DMS79 treated with DMSO at 0.1 percent for 48 hours (cell line): Measurements from ENCODE around the gene CCR7.
"Not testable (repeated sequence)": the region's sequence is repeated elsewhere in the genome, so short reads cannot be mapped to it uniquely, and the experiment has no call there.

Experiments used
- DNase-seq: peaks from one replicate; lab custom pipeline; 2025; lab: John Stamatoyannopoulos, UW

Gene CCR7

DNA sequence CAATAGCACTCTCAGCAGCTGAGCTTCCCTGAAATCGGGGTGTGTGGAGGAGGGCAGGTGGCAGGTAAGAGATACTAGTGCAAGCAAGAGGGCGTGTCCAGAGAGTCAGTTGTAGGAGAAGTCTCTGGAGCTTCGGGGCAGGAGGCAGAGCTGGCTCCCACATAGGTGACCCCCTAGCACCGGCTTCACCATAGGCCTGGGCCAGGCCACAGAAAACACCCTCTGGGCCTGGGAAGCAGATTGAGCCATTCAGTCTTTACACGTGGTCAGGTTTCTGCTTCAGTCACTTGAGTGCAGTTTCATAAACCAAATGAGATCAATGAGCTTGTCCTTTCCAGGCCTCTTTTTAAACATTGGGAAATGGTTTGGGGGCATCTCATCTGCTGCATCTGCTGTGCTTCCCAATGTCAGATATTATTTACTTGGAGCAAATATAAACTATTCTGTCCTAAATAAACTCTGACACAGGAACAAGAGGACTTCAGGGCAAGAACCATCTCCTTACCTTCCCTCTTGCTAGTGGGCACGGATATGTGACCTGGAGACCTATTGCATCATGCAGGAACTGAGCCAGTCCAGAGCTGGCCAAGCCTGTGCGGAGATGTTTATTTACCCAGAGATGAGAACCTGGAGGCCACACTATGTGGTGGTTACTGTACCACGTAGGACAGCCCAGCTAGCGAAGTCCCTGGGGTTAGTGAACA lies 16.1 kb downstream of the CCR7 start:
- peak; percentile 96 for DNase-seq

- DNase-seq = no peak
Measured at GRCh38 chr17:40548491-40548981, 16.7 kb downstream of the CCR7 start.

DNA sequence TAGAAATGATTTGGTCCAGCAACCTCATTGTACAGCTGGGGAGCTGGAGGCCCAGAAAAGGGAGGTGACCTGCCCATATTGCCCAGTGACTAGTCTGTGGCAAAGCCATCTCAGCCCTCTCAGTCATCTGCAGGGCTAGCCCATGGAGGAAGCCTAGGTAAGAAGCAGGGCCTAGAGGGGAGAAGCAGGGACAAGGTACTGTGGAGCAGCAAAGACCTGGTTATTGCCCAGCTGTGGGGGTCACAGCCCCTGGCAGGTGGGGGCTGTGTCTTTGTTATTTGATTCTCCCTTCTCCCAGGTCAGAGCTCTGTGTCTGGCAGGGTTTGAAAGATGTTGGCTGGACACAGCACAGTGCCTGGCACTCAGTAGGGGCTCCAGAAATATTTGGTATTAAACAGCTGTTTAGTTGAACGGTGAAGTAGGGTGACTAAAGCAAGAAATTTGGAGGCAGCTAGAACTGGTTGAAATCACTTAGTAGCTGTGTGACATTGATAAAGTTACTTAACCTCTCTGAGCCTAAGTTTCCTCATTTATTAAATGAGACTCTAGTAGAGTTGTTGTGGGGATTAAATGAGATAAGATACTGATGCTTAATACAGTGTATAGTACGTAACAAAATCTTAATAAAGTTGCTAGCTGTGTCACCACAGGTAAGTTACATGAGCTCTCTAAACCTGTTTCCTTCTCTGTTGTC lies 17.3 kb downstream of the CCR7 start:
- no peak for DNase-seq

- DNase-seq = peak; percentile 96
Measured at GRCh38 chr17:40547079-40547784, 18.0 kb downstream of the CCR7 start.

GRCh38 chr17:40546497-40546896 lies 18.8 kb downstream of the CCR7 start:
- DNase-seq = not testable (repeated sequence)

GRCh38 chr17:40545660-40546059 lies 19.6 kb downstream of the CCR7 start:
- no peak for DNase-seq

GRCh38 chr17:40542558-40543411 lies 22.5 kb downstream of the CCR7 start:
- no peak for DNase-seq

DNA sequence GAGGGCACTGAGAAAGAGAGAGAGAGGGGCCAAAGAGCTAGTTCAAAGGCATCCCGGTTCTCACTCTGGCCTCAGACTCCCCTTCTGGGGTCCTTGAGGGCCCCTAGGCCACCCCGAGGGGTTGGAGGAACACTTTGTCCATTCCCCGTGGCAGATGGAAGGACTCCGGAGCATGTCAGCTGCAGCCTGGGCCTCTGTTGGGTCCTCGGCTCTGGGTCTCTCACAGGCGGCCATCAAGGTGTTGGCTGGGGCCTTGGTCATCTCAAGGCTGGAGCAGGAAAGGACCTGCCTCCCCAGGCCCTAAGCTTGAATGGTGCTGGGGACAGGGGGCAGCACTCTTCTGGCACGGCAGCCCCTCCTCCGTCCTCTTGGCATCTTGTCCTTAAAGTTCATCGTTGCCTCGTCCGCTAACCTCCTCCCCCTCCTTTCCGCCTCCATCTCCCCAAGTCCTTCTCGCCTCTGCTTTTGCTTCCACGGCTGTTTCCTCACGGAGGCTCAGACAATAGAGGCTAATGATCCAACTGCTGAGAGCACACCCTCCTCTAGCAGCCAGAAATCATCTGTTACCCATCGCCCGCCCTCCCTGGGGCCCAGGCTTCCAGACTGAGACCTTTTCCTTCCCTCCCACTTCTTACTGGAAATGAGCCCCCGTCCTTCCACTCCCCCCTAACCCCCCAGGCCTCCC lies 23.3 kb downstream of the CCR7 start:
- DNase-seq = no peak

- DNase-seq = no peak
Measured at GRCh38 chr17:40541060-40541872, 24.0 kb downstream of the CCR7 start.

- no peak for DNase-seq
Measured at GRCh38 chr17:40540448-40540847, 24.8 kb downstream of the CCR7 start.

DNA sequence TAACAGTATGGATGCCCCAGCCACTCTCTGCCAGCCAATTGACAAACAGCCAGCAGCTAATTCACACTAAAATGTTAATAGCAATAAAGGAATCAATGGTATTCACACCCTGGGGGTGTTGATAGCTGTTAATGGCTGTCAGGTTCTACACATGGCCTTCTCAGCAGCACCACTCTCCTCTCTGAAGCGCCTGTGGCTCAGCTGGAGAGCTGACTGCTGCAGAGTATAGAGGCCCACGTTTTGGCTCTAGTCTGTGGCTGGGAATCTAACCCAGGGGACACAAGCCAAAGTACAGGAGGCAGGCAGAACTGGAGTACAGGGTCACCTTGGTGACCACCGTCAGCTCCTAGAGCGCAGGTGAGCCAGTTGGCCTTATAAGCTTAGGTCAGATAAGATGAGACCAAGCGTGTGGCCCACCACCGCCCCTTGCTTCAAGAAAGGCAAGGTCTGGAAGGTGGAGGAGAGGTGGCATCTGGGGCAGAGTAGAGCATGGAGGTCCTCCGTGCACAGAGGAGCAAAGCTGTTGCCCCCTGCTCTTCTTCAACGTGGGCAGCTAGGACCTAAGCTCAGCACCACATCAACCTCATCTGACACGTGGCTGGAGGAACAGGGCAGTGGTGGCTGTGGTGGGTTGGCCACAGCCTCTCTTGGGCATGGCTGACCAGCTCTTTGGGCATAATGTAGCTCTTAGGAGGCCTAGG lies 25.4 kb downstream of the CCR7 start:
- DNase-seq = no peak

DNA sequence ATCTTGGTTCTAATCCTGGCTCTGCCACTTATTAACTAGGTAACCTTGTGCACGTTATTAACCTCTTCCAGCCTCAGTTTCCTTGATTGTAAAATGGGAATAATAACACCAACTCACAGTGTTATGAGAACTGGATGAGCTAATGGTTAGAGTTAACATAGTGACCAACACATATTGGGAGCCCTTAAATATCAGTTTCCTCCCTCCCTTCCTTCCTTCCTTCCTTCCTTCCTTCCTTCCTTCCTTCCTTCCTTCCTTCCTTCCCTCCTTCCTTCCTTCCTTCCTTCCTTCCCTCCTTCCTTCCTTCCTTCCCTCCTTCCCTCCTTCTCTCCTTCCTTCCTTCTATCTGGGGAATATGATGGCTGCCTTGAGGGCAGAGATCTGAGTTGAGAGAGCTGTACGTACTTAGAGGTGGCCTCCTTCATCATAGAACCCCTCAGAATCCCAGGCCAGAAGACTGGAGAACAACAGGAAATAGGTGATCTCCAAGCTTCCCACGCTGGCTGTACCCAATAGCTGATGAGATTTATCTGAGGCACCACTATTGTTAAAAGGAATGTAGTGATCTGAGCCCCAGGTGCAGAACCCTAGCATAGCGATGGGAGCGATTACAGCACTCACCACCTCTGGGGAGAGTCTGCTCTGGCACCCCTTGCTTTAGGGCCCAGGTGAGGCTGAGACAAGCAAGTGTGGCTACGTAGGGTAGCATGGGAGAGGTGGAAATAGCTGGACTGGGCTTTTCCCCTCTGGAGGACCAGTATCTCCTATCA lies 26.2 kb downstream of the CCR7 start:
- DNase-seq = no peak

DNA sequence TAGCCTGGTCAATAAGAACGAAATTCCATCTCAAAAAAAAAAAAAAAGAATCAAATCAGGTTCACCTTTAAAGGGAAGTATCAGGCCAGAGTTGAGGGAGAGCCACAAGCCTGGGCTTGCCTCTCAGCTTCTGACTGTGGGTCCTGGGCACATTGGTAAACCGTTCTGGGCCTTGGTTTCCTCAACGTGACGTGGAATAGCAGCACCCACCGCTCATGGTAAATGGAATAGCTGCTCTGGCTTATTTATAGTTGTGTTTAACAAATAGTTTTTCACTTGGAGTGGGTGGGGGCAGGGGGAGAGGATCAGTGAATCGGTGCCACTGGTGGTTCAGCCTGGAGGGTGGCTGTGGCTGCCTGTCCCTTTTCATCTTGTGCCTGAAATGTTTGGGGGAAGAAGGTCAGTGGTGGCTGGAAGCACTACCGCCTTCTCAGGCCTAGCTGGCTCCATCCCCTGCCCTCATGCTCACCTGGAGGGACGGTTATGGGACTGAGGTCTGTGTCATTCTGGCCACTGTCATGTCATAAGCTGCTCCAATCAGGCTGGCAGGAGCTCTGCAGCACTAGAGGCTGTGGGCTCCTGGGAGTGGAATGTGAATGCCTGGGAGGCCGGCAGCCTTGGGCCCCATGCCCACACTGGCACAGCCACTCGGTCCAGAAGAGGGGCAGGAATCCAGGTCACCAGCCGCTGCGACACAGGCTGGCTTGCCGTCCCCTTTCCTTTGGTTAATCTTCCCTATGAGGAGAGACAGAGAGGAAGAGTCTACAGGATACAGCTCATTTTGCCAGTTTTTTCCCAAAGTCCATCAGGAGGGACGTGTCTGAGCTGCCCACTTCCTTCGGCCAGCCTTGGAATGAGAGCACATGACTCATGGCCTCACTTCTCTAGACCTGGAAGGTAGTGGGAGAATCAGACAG lies 27.0 kb downstream of the CCR7 start:
- no peak for DNase-seq

DNA sequence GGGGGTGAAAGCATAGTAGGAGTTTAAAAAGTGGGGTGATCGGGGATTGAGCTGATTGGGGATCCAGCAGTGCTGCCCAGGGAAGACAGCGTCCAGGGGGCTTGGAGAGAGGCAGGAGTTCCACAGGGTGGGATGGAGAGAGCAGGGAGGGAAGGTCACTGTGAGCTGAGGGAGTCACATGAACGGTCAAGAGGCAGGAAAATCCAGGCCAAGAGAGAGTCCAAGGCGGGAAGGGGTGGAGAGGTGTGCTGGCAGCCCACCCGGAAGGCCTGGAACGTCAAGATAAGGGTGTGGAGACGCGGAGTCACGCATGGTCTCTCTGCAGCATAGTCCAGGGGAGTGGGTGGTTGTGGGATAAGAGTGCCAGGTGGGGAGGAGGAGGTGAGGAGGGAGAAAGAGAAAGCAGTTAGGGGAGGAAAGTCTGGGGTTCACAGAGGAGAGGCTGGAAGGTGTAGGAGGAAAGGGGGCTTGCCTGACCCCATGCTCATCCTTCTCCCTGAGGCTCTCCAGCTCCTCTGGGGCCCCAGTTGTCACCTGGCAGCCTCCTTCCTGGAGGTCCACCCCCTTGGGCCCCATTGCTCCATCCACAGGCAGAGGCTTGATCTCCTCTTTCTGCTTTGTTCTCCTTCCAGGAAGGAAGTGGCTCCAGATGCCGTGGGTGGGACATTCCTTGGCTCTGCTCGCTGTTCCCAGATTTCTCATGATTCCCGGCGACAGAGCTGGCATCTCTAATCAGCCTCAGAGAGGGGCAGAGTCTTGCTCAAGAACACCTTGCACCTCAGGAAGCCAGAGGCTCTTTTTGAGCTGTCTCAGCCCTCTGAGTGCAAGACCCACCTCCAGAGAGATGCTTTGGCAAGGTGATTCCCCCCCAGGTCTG lies 28.7 kb downstream of the CCR7 start:
- DNase-seq = no peak

DNA sequence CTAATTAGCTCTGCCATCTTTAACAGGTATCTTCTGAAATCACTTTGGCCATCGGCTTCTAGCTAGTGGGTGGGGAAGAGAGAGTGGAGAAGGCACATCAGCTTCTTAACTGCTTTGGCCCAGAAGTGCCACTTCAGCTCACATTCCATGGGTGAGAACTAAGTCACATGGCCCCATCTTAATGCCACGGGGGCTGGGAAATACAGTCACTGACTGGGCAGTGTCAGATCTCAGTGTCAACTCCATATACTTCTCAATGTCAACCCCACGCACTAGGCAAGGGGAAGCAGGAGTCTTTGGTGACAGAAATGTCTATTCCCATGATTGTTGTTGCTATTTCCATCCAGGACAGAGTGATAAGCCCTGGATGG lies 29.4 kb downstream of the CCR7 start:
- peak; percentile 46 for DNase-seq

GRCh38 chr17:40535438-40535837 lies 29.8 kb downstream of the CCR7 start:
- no peak for DNase-seq
